Neural cell (in vitro differentiated cells): ENCODE measurements around the gene ST6GAL1.

ENCODE experiments used
- CTCF ChIP-seq: fragments of 450-650 bp; IDR thresholded peaks from 2 replicates; pipeline ENCODE4 v1.5.1; 2014; ENCODE audit warnings: antibody characterized with exemption, mild to moderate bottlenecking, moderate library complexity; ENCODE audit not compliant: poor library complexity, severe bottlenecking
- EZH2 ChIP-seq: fragments of 200-600, 300-800 bp; shearing (Covaris generic), sonication (generic); IDR thresholded peaks from 2 replicates; pipeline ENCODE4 v1.6.1; 2014; ENCODE audit warnings: antibody characterized with exemption, low read length, borderline replicate concordance, mild to moderate bottlenecking; ENCODE audit not compliant: insufficient read depth, poor library complexity, severe bottlenecking

DNA sequence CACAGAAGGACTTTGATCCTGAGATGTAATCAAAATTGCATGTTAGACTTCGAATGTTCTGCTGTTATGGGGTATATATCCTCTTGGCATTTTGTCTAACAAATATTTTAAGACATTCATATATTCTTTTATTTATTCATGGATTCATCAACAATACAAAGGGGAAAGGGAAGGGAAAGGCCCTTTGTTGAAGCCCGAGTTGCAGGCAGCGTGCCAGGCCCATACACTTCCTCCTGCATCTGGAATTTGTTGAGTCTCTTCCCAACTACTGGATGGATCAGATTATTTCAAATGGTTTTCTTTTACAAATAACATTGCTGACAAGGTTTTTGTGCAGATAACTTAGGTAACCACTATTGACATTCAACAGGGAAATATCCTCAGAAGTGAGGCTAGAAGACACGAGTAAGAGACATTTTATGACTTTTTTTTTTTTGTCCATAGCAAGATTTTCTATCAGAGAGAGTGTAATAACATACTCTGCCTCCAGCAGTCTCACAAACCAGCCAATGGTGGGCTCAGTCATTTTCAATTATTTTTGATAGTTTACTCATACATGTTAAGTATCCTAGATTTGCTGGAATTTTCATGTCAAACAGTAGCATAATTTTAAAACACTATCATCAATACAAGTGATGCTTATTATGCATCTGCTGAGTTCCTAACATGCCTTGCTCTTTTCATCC is 114.7 kb downstream of the ST6GAL1 start:
- TF ChIP-seq CTCF (no peak), EZH2 (no peak)
